H4 (cell line): Measurements from ENCODE around the gene MEX3A. TPM values are rescaled to one million over a fixed set of nuclear protein-coding genes. Genes with fewer than 3 reads are reported as not detected.
A peak's percentile ranks its signal among the peaks of the same experiment; 100 is the strongest.
"Not testable (repeated sequence)": the region's sequence is repeated elsewhere in the genome, so short reads cannot be mapped to it uniquely, and the experiment has no call there.

Experiments used
- DNase-seq: peaks from one replicate; pipeline ENCODE4 v3.0.0-alpha.2; 2015; ENCODE audit warnings: low spot score
- total RNA-seq: library from RNA; depleted of rRNA; stranded (reverse); fragments of >200 nt; shearing (Covaris generic); gene quantifications from 2 replicates; pipeline ENCODE4 v1.2.3, GENCODE V29; 2014

MEX3A gene
- total RNA-seq, 1 experiment from 2014 or later: 4.5 TPM

GRCh38 chr1:156079762-156080161 is 2.5 kb downstream of the MEX3A start:
- DNase-seq: no peak

- no peak for DNase-seq
Measured at GRCh38 chr1:156078728-156079127, 3.5 kb downstream of the MEX3A start.

GRCh38 chr1:156077430-156077760 is 4.9 kb downstream of the MEX3A start:
- DNase-seq: no peak

- no peak for DNase-seq
Measured at GRCh38 chr1:156076609-156077429, 5.4 kb downstream of the MEX3A start.

- no peak for DNase-seq
Measured at GRCh38 chr1:156075775-156076204, 6.5 kb downstream of the MEX3A start.

GRCh38 chr1:156075162-156075561 is 7.1 kb downstream of the MEX3A start:
- no peak for DNase-seq

- no peak for DNase-seq
Measured at GRCh38 chr1:156074661-156075060, 7.6 kb downstream of the MEX3A start.

GRCh38 chr1:156073740-156074139 is 8.5 kb downstream of the MEX3A start:
- no peak for DNase-seq

- DNase-seq: no peak
Measured at GRCh38 chr1:156073110-156073687, 9.1 kb downstream of the MEX3A start.

GRCh38 chr1:156072251-156072650 is 10.0 kb downstream of the MEX3A start:
- DNase-seq: no peak

GRCh38 chr1:156071332-156071816 is 10.9 kb downstream of the MEX3A start:
- DNase-seq: not testable (repeated sequence)

- no peak for DNase-seq
Measured at GRCh38 chr1:156070548-156070947, 11.7 kb downstream of the MEX3A start.

GRCh38 chr1:156069490-156070455 is 12.5 kb downstream of the MEX3A start:
- DNase-seq: no peak

- no peak for DNase-seq
Measured at GRCh38 chr1:156067262-156067661, 15.0 kb downstream of the MEX3A start.

- no peak for DNase-seq
Measured at GRCh38 chr1:156065871-156066270, 16.4 kb downstream of the MEX3A start.

GRCh38 chr1:156065212-156065611 is 17.1 kb downstream of the MEX3A start:
- no peak for DNase-seq

GRCh38 chr1:156064615-156065014 is 17.6 kb downstream of the MEX3A start:
- DNase-seq: no peak

GRCh38 chr1:156063997-156064285 is 18.3 kb downstream of the MEX3A start:
- DNase-seq: peak; percentile 57

GRCh38 chr1:156062189-156062588 is 20.1 kb downstream of the MEX3A start:
- no peak for DNase-seq

- no peak for DNase-seq
Measured at GRCh38 chr1:156060937-156061636, 21.2 kb downstream of the MEX3A start, which contains the start of gene RAB25. RAB25 (plus strand) TSS chr1:156061160; CDS start chr1:156061401, 241 bp downstream.

GRCh38 chr1:156056326-156056849 is 25.9 kb downstream of the MEX3A start:
- no peak for DNase-seq
